HG02588 (cell line): Measurements from ENCODE around the gene CAMK2N2.
"Not testable (repeated sequence)": the region's sequence is repeated elsewhere in the genome, so short reads cannot be mapped to it uniquely, and the experiment has no call there.

ENCODE experiments used
- ATAC-seq: cut with Tn5 transposase; IDR thresholded peaks from one replicate; pipeline ENCODE4 v1.9.1; 2021; ENCODE audit warnings: mild to moderate bottlenecking, moderate library complexity; ENCODE audit not compliant: unreplicated experiment

Gene CAMK2N2

GRCh38 chr3:184275381-184275701 lies 14.0 kb upstream of the CAMK2N2 start:
- no peak for ATAC-seq

- ATAC-seq: no peak
Measured at GRCh38 chr3:184272269-184272668, 10.9 kb upstream of the CAMK2N2 start.

- ATAC-seq: not testable (repeated sequence)
Measured at GRCh38 chr3:184267249-184267648, 5.9 kb upstream of the CAMK2N2 start.

- no peak for ATAC-seq
Measured at GRCh38 chr3:184262764-184263179, 1.4 kb upstream of the CAMK2N2 start.

- no peak for ATAC-seq
Measured at GRCh38 chr3:184261854-184262763, 756 bp upstream of the CAMK2N2 start.

GRCh38 chr3:184260724-184261269 lies 556 bp downstream of the CAMK2N2 start:
- ATAC-seq: no peak

- no peak for ATAC-seq
Measured at GRCh38 chr3:184259878-184260723, 1.3 kb downstream of the CAMK2N2 start.

GRCh38 chr3:184259396-184259877 lies 1.9 kb downstream of the CAMK2N2 start:
- ATAC-seq: no peak

GRCh38 chr3:184258926-184259325 lies 2.4 kb downstream of the CAMK2N2 start:
- ATAC-seq: no peak

- ATAC-seq: no peak
Measured at GRCh38 chr3:184257083-184257915, 4.1 kb downstream of the CAMK2N2 start.

- no peak for ATAC-seq
Measured at GRCh38 chr3:184255291-184256039, 5.9 kb downstream of the CAMK2N2 start.

GRCh38 chr3:184250167-184250828 lies 11.1 kb downstream of the CAMK2N2 start:
- ATAC-seq: peak; percentile 60

GRCh38 chr3:184249412-184250166 lies 11.8 kb downstream of the CAMK2N2 start, which contains the start of gene EEF1AKMT4:
EEF1AKMT4 (plus strand) TSS chr3:184249672; CDS start chr3:184249695, 23 bp downstream.
- peak; percentile 89 for ATAC-seq

GRCh38 chr3:184248454-184249411 lies 12.6 kb downstream of the CAMK2N2 start, which contains the start of gene ALG3:
ALG3 (minus strand) TSS chr3:184248962; CDS start chr3:184248940, 22 bp downstream.
- ATAC-seq: peak; percentile 52

- ATAC-seq: no peak
Measured at GRCh38 chr3:184242297-184242685, 19.1 kb downstream of the CAMK2N2 start.

GRCh38 chr3:184241447-184242296 lies 19.7 kb downstream of the CAMK2N2 start:
- no peak for ATAC-seq
